DMS114 treated with DMSO at 0.1 percent for 48 hours (cell line): ENCODE data around the gene PRKAG2.
"Not testable (repeated sequence)": the region's sequence is repeated elsewhere in the genome, so short reads cannot be mapped to it uniquely, and the experiment has no call there.

ENCODE experiments used
- DNase-seq: peaks from one replicate; lab custom pipeline; 2025; ENCODE audit not compliant: unreplicated experiment; lab: John Stamatoyannopoulos, UW

Gene PRKAG2

GRCh38 chr7:151837285-151838042 lies 39.5 kb downstream of the PRKAG2 start:
- DNase-seq: no peak

- DNase-seq: no peak
These were observed 40.0 kb downstream of the PRKAG2 start for GRCh38 chr7:151836927-151837205.

GRCh38 chr7:151836191-151836926 lies 40.6 kb downstream of the PRKAG2 start:
- no peak for DNase-seq

- no peak for DNase-seq
These were observed 41.3 kb downstream of the PRKAG2 start for GRCh38 chr7:151835636-151836035.

- no peak for DNase-seq
These were observed 42.5 kb downstream of the PRKAG2 start for GRCh38 chr7:151834271-151835035.

GRCh38 chr7:151833691-151834090 lies 43.2 kb downstream of the PRKAG2 start:
- no peak for DNase-seq

GRCh38 chr7:151833213-151833651 lies 43.7 kb downstream of the PRKAG2 start:
- DNase-seq: no peak

GRCh38 chr7:151832656-151833055 lies 44.3 kb downstream of the PRKAG2 start:
- DNase-seq: no peak

GRCh38 chr7:151832138-151832537 lies 44.8 kb downstream of the PRKAG2 start:
- no peak for DNase-seq

GRCh38 chr7:151831606-151832005 lies 45.3 kb downstream of the PRKAG2 start:
- DNase-seq: no peak

GRCh38 chr7:151830121-151830830 lies 46.6 kb downstream of the PRKAG2 start:
- DNase-seq: no peak

- DNase-seq: no peak
These were observed 47.2 kb downstream of the PRKAG2 start for GRCh38 chr7:151829707-151830106.

- no peak for DNase-seq
These were observed 49.3 kb downstream of the PRKAG2 start for GRCh38 chr7:151827620-151828019.

- not testable (repeated sequence) for DNase-seq
These were observed 50.6 kb downstream of the PRKAG2 start for GRCh38 chr7:151826316-151826715.

GRCh38 chr7:151825721-151826120 lies 51.2 kb downstream of the PRKAG2 start:
- no peak for DNase-seq

GRCh38 chr7:151824373-151824933 lies 52.5 kb downstream of the PRKAG2 start:
- no peak for DNase-seq

GRCh38 chr7:151823566-151824372 lies 53.1 kb downstream of the PRKAG2 start:
- no peak for DNase-seq

- DNase-seq: no peak
These were observed 54.3 kb downstream of the PRKAG2 start for GRCh38 chr7:151822541-151823181.

- no peak for DNase-seq
These were observed 54.9 kb downstream of the PRKAG2 start for GRCh38 chr7:151821806-151822540.
